Measurements from ENCODE around the gene C7orf25. TPM values are rescaled to one million over a fixed set of nuclear protein-coding genes. Genes with fewer than 3 reads are reported as not detected.

C7orf25 gene
- total and polyA plus RNA-seq, 2 of the 13 experiments (the other 11 are each of a cell fraction or from before 2014, with no cell fraction given) = 0.37 to 1.3 TPM

GRCh38 chr7:42931834-42932651 is 20.2 kb upstream of the C7orf25 start, which contains the start of the genes MRPL32 and PSMA2 (continued):
- no peak for TF ChIP-seq MEIS1 (CRISPR knock-in tag; IDR thresholded peaks at IDR 0.05; ENCODE audit: borderline replicate concordance)
- no peak for TF ChIP-seq MTF2 (CRISPR knock-in tag; IDR thresholded peaks at IDR 0.05; ENCODE audit: borderline replicate concordance)
- peak; percentile 54 for TF ChIP-seq HDAC1 (CRISPR knock-in tag; IDR thresholded peaks at IDR 0.05)
- no peak for TF ChIP-seq SNAPC5 (CRISPR knock-in tag; IDR thresholded peaks at IDR 0.05; ENCODE audit: borderline replicate concordance)
- TF ChIP-seq NFRKB (IDR thresholded peaks at IDR 0.05) = no peak
- TF ChIP-seq HDAC6 (IDR thresholded peaks at IDR 0.05; ENCODE audit: low read depth, low read length) = no peak
- TF ChIP-seq ZC3H4 (CRISPR knock-in tag; IDR thresholded peaks at IDR 0.05; ENCODE audit: borderline replicate concordance) = no peak
- TF ChIP-seq ZNF232 (CRISPR knock-in tag; IDR thresholded peaks at IDR 0.05; ENCODE audit: borderline replicate concordance) = no peak
- TF ChIP-seq NR2C2 (CRISPR knock-in tag; IDR thresholded peaks at IDR 0.05; ENCODE audit: borderline replicate concordance) = peak; percentile 81
- no peak for TF ChIP-seq ATF7 (IDR thresholded peaks at IDR 0.05)
- TF ChIP-seq ATF7 (CRISPR knock-in tag; IDR thresholded peaks at IDR 0.05) = no peak; the same call in 1 of the 2 replicates
- no peak; the same call in 1 of the 2 replicates for TF ChIP-seq SMAD1 (CRISPR knock-in tag; IDR thresholded peaks at IDR 0.05; ENCODE audit: borderline replicate concordance, low read depth)
- TF ChIP-seq DRAP1 (CRISPR knock-in tag; IDR thresholded peaks at IDR 0.05) = peak; percentile 78
- TF ChIP-seq TBL1XR1 (IDR thresholded peaks at IDR 0.05; ENCODE audit: borderline replicate concordance, low read length, partially characterized antibody) = peak; percentile 35
- TF ChIP-seq GZF1 (CRISPR knock-in tag; IDR thresholded peaks at IDR 0.05) = peak; percentile 54; the same call in 1 of the 2 replicates
- no peak for TF ChIP-seq TRAFD1 (CRISPR knock-in tag; IDR thresholded peaks at IDR 0.05; ENCODE audit: borderline replicate concordance)
- TF ChIP-seq ZNF780A (CRISPR knock-in tag; IDR thresholded peaks at IDR 0.05) = 0 out of 2 replicates have a peak, but pooled peaks have one; percentile 41
- TF ChIP-seq TCF7 (IDR thresholded peaks at IDR 0.05; ENCODE audit: low read depth) = no peak
- TF ChIP-seq, protein P1, sequence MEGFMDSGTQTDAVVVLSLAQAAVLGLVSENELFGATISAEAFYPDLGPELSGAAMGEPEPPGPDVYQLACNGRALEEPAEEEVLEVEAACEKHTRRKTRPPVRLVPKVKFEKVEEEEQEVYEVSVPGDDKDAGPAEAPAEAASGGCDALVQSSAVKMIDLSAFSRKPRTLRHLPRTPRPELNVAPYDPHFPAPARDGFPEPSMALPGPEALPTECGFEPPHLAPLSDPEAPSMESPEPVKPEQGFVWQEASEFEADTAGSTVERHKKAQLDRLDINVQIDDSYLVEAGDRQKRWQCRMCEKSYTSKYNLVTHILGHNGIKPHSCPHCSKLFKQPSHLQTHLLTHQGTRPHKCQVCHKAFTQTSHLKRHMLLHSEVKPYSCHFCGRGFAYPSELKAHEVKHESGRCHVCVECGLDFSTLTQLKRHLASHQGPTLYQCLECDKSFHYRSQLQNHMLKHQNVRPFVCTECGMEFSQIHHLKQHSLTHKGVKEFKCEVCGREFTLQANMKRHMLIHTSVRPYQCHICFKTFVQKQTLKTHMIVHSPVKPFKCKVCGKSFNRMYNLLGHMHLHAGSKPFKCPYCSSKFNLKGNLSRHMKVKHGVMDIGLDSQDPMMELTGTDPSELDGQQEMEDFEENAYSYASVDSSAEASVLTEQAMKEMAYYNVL (CRISPR knock-in tag; IDR thresholded peaks at IDR 0.05; ENCODE audit: borderline replicate concordance) = no peak
- TF ChIP-seq FLYWCH1 (CRISPR knock-in tag; IDR thresholded peaks at IDR 0.05) = no peak
- TF ChIP-seq SP1 (IDR thresholded peaks at IDR 0.05) = no peak
- TF ChIP-seq SP1 (CRISPR knock-in tag; IDR thresholded peaks at IDR 0.05) = peak; percentile 63; the same call in 1 of the 2 replicates
